GM19099 (cell line): ENCODE data around the gene FAT3.

ENCODE experiments used
- POLR2A ChIP-seq: IDR thresholded peaks from 3 replicates; pipeline ENCODE4 v1.6.1; 2011; ENCODE audit warnings: low read depth; ENCODE audit not compliant: insufficient read length; ENCODE audit errors: extremely low read depth

FAT3 gene

DNA sequence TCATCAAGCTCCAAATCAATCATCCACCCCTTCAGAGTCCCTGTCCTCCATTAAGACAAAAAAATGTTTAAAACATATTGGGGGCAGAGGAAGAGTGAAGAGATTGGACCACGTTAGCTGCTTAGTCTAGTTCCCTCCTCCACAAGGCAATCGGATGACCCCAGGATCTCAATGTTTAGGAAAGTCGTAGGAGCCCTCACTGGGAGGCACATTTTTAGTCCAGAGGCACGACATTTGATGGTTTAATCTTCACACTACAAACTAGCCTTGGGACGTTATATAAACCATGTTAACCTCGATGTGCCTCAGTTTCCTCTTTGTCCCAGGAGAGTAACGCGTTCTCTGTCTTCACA, 588 bp upstream of the FAT3 start:
- TF ChIP-seq POLR2A, result no peak

DNA sequence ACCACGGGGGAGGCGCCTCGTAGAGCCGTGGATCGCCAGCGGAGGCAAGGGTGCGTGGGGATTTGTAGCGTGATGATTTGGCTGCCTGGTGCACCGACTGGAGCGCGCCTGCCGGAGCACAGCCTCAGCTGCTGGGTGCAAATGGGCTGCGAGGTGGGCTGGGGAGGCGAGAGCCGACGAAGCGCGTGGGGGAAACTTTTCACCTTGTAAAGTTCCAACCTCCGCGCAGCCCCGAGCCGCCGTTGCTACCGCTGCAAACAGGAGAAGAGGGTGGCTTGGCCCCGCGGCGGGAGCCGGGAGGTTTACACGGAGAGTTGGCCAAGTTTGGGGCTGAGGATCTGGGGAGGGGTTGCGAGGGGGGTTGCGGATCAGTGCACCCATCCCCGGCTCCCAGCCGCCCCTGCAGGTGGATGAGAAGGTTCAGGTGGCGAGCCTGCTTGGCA, 528 bp downstream of the FAT3 start:
- no peak for TF ChIP-seq POLR2A

DNA sequence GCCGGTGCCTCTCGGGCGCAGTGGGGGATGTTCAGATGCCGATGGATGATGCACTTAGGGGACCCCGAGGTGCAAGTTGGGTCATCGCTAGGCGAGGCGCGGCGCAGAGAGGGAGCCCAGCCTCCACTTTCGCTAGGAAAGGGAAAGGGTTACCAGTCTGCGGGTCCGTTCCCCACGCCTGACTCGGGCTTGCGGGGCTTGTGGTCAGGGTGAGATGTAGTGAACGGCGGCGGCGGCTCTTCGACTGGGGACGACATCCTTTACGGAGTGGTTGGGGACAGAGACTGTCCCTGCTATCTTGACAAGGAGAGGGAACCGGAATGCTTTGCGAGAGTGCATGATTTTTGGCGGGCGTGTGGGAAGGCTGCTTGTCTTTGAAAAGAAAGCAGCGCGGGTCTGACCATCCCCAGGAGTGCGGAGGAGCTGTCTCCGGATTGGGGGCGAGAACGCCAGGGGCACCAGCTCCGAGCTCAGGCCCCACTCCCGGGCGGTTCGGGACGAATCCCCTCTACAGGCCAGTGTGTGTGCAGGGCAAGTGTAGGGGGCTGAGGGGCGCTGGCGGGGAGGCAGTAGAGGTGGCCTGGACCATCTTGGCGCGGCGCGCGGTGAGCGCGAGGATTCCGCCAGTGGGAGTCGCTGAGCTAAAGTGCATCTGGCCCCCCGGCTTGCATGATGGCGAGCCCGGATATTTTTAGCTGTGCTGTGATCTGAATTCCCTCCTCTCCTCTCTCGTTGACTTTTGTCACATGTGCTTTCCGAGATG, 1.1 kb downstream of the FAT3 start:
- TF ChIP-seq POLR2A, result no peak

DNA sequence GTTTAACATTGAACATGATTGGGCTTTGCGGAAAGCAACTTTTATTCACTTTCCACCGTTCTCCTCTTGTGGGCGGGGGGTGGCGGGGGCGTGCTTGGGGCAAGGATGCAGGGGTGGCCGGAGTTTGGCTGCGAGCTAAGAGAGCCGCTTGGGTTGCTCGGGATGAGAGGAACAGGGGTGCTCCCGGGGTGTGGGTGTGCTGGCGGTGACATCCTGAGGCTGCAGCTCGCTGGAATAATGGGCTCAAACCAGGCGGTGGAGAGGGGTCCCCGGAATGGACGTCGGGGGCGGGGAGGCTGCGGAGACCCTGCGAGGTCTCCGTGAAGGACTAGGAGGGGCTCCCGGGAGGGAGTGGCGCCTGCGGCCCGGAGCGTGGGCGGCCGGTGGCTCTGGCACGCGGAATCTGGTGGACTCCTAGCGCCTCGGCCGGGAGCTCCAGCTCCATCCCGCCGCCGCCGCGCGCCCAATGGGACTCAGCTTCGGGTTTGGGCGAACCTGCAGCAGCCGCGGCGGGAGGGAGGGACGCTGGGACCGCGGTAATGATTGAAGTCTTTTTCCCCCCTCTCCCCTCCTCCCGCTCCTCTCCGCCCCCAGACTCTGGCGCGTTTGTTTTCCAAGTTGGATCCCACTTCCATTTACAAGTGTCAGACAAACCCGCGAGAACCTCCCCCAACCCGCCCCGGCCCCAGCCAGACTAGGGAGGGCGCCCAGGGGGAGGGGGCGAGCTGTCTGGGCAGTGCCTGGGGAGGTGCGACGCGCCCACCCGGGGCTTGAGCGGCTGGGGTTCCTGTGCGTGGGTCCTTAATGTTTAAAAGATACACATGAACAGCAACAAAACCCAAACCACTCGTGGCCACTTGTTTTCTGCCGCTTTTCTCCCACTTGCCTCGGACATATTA, 2.0 kb downstream of the FAT3 start:
- no peak for TF ChIP-seq POLR2A

DNA sequence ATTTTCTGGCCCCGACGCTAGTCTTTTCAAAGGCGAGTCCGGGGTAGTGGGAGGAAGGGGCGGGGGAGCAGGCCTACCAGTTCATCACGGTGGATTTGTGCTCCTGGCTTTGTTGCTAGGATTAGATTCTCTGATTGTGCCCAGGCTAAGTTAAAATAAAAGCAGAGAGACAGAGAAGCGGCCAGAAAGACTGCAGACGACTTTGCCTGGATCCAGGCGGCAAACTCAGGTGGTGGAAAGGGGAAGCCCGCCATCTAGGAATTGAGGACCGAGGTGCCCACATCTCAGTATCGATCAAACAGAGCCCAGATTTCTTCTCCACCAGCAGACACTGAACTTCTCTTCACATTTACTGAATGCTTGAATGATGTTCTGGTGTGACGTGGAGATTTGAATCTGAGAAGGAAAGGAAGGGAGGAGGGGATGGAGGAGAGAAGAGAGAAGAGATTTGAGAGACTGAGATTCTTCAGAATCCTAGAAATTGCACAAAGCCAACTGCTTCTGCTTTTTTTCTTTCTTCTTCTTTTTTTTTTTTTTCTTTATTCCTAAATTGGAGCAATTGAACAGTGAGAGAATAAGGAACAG, 2.7 kb downstream of the FAT3 start:
- no peak for TF ChIP-seq POLR2A

DNA sequence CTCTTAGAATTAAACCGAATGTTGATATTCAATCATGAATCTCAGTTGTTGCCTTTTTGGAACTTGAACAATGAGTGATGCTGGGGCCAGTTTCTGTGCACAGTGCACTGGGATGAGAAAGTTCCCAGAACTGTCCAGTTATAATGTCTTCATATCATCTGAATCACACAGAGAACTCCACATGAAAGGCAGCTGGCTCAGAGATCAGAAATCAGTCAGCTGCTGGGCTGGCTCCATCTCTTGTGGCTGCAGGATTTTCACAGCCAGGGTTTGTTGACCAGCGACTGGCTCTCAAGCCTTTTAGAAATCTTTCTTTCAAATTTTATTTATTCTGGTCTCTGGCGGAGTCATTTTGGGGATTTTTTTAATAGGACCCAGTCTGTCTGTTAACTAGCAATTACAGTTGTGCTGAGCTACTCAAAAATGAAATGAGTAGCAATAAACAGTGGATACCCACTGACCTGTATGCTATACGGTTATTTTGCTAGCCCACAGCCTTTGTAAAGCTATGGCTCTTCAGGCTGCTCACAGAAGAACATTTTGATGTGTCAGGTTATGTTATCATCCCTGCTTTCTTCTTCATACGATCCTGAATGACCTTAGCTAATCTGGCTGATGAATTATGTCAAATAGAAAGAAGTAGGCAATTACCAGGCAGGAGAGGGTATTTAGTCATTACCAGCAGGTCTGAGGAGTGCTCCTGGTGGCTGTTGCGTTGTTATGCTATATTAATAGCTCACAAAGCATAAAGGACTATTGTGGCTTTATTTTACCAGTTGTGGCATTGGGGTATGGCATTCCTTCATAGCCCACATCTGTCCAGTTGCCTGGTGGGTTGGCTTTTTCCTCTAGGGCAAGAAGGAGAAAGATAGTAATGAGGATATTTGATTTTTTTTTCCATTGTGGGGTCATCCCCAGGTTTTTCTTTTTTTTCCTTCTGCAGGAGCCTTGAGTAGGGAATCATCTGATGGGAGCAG, 3.6 kb downstream of the FAT3 start:
- no peak for TF ChIP-seq POLR2A

DNA sequence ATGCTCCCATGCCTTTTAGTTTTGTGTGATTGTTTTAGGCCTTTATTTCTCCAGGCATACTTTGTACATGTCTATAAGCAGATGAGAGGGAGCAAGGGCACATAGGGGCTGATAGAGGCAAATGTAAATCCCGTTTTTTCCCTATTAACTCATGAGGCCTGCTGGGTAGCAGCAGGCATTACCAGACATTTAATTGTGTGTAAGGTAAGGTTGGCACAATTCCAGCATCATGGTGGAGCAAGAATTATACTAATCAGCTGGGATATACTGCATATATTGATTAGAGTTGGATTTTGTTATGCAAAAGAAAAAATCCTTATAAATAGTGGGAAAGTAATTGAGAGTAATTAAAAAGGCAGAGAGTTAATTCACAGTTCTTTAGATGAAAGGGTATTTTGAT, 12.2 kb downstream of the FAT3 start:
- no peak for TF ChIP-seq POLR2A

DNA sequence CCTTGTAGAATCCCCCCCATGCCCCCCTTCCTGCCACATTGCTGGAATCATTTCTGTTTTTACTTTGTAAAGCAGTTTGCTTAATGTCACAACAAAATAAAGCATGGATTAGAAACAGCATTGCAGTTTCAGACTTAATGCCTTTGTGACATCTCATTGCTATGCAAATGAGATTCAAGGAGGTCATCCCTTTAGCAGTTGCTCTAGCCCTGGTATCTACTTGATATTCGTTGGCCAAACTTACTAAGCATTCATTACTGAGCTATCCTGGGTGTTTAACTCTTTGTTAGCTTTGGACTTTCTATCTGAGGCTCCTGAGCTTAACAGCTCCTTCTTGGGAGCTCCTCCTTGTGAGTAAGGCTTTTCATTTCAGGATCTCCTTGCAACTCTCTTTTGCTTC, 16.3 kb downstream of the FAT3 start:
- no peak for TF ChIP-seq POLR2A

DNA sequence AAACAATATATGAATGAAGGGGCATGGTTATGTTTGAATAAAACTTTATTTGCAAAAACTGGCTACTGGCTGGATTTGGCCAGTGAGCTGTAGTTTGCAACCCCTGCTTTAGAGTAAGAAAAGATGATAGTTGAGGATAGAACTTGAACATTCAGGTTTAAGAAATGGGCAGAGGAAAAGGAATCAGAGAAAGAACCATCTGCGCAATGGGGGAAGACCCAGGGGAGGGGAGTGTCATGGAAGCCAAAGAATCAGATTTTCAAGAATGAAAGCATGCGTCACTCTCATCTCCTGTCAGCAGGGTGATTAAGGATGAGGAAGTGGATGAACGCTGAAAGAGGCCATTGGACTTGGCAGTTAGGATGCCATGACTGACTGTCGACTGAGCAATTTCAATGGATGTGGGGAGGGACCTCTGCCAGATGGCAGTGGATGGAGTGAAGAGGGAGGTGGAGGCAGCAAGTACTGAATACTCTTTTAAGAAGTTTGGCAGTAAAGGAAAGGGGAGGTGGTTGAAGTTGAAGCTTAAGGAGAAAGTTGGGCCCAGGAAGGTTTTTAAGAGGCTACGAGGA, 21.2 kb downstream of the FAT3 start:
- no peak for TF ChIP-seq POLR2A

DNA sequence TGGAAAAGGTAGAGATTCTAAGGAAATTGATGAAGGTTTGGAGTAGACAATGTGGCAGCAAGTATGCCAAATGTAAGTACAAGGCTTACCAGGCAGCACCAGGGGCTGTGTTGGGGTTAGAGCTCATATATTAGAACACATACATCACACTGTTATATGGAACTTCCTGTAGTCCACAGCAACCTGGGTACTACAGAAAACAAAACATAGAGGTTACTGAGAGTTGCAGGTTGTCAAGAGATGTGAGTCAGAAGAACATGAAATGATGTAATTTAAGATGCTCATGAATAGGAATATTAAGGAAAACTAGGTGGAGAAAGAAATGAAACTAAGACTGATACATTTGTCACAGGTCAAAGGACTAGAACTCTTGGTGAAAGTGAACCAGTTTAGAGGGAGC, 22.0 kb downstream of the FAT3 start:
- no peak for TF ChIP-seq POLR2A

DNA sequence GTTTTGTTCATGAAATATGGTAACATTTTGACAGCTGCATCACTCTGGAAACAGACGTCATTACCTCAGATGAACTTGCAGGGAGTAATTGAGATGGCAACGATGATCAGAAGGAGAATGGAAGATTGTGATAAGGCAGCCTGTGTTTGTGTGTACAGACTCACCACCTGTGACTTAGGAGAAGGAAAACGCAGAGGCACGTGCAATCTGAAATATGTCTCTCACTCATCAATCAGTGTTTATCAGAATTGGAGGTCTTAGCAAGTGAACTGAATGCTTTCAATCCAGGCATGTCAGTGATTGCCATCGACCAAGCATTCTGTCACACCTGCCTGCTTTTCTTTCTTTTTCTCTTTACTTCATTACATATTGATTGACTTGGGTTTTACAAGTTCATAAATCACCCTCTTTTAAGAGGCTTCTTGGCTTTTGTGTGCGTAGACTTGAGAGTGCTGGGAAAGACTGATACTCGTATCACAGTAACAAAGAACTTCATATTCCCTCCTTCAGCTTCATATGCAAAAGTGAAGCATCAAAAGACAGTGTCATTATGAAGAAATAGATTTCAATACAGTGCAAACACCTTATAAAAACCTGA, 24.6 kb downstream of the FAT3 start:
- TF ChIP-seq POLR2A, result no peak

DNA sequence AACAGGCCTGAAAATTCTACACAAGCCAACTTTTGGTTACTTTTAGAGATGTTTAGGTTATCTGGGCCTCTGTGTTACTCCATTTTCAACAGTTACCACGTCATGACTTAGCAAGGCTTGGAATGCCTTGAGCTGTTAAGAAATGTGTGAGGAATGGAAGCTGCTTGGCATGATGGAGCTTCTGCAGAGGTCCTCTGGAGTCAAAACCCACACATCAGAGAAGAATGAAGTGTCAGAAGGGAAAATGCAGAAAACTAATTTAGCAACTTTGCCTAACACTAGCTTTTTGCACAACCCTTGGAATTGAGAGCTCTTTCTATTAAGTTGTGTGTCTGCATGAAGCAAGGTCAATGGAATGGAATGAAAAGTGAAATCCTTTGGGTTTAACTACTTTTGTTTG, 27.4 kb downstream of the FAT3 start:
- TF ChIP-seq POLR2A, result no peak

DNA sequence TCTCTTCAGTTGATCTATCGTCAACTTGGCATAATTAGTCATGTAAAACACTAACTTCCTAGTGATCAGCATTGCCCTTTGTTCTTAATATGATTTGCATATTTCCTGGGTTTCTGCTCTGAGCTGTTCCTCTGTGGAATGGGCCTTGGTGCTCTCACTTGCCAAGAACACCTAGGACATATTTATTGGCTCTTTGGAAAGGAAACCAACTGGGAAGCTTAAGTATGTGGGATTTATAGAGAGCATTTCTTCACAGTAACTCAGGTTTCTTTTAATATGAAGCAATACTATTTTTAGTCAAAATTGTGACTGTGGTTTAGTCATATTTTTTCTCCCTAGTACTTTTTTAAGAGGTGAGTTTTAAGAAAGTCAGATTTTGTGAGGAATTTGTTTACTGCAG, 28.8 kb downstream of the FAT3 start:
- no peak for TF ChIP-seq POLR2A

DNA sequence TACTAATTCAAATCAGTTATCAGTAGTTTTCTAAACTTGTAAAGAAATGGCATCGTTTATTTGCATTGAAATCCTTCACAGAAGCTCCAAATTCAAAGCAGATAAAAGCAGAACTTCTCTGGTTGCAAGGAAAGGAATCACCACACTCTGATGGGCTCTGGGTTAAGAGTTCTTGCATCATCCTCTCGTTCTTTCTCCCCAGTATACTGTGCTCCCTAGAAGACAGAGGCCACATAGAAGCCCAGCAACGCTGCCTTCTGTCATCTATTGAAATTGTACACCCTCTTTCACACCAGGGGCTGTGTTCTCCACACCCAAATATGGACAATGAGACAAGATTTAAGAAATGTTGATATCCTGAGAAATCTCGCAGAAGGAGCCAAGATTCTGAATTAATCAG, 29.3 kb downstream of the FAT3 start:
- no peak for TF ChIP-seq POLR2A
